HG03280 (cell line): Measurements from ENCODE around the gene LRRC36.

ENCODE experiments used
- ATAC-seq: cut with Tn5 transposase; IDR thresholded peaks from one replicate; pipeline ENCODE4 v1.9.1; 2021; ENCODE audit warnings: mild to moderate bottlenecking, moderate library complexity; ENCODE audit not compliant: unreplicated experiment

Gene LRRC36

DNA sequence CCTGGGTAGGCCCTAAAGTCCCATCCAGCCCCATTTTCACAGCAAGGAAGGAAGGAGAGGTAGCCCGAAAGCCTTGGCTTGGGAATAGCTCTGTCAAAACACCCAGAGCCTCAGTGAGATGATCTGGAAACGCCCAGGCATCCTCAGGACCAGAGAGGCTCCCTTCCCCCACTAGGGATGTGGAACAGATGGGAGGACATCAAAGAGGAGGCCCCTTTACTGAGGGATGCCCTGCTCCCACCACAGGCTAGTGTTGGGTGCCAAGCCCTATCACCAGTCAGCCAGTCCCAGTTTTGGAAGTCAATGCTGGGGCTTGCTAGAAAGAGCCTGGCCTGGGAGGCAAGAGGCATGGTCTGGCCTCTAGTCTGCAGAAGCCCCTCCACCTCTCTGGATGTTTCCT is 62.0 kb downstream of the LRRC36 start:
- ATAC-seq = no peak

- no peak for ATAC-seq
These were observed 63.5 kb downstream of the LRRC36 start for GRCh38 chr16:67389911-67390815.

DNA sequence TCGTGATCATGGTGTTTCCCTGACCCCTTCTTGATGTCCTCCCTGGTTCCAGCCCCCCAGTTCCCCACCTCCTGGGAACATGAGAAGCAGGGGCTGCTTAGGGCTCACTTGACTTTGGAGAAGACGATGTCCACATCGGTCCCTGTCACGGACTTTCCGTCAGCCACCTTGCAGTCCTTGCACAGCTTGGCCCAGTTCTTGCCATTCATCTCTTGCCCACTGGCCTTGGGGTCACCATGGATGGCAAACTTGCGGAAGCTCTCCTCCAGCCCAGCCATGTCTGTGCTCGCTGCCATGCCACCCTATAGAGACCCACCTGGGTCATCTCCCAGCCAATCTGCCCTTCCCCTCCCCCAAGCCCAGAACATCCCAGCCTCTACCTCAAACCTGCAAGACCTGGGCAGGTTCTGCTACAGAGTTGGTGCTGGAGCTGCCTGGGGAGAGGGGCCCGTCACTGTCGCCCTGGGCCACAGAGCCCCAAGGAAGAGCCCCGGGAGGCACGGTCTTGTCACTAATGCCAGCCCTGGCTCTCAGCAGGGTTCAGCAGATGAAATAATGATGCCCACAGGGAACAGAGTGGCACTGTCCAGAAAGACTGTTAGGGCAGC is 64.3 kb downstream of the LRRC36 start:
- no peak for ATAC-seq

DNA sequence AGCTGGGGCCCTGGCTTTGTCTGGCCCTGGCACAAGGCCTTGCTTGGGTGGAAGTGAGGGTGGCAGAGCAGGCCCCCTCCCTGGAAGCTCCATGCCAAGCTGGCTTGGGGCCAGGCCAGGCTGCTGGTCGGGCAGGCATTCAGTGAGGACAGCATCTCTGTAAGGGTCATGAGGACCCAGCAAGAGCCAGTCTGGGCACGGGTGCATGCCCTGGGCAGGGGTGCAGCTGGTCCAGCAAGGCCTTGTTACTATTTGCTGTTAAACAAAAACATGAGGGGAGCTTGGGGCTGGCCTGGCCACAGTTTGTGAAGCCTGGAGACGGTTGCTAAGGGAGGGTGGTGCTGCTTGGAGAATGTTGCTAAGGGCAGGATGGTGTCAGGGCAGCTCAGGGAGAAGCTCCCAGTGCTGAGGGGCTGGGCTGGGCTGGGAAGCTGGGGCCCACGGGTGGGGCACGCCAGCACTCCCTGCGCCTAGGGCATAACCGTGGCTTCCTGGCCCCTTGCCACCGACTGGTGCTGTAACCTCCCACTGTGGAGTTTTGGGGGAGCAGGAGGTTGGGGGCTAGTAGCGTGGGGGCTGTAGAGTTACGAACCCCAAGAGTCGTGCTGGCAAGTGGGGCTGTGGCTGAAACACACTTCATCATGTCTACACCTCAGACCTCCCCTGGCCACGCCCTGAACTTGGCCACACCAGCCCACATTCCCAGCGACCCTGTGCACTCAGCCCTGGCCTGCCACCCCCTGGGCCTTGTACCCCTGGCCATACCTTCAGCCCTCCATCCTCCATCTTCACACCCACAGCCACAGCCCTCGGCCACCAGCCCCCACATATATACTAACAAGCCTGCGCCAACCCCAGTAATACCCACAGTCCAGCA is 65.0 kb downstream of the LRRC36 start:
- no peak for ATAC-seq

- ATAC-seq = no peak
These were observed 65.9 kb downstream of the LRRC36 start for GRCh38 chr16:67392301-67393059.

GRCh38 chr16:67393111-67393787 is 66.6 kb downstream of the LRRC36 start, which contains the start of gene TPPP3:
Gene TPPP3, minus strand, starts transcription at chr16:67393498. Its CDS starts 2,387 bp downstream, at chr16:67391111.
- ATAC-seq = no peak

GRCh38 chr16:67393788-67394154 is 67.2 kb downstream of the LRRC36 start:
- no peak for ATAC-seq

GRCh38 chr16:67394155-67395104 is 67.8 kb downstream of the LRRC36 start:
- no peak for ATAC-seq

GRCh38 chr16:67395105-67395457 is 68.5 kb downstream of the LRRC36 start:
- no peak for ATAC-seq

GRCh38 chr16:67395458-67396158 is 69.0 kb downstream of the LRRC36 start:
- ATAC-seq = no peak

DNA sequence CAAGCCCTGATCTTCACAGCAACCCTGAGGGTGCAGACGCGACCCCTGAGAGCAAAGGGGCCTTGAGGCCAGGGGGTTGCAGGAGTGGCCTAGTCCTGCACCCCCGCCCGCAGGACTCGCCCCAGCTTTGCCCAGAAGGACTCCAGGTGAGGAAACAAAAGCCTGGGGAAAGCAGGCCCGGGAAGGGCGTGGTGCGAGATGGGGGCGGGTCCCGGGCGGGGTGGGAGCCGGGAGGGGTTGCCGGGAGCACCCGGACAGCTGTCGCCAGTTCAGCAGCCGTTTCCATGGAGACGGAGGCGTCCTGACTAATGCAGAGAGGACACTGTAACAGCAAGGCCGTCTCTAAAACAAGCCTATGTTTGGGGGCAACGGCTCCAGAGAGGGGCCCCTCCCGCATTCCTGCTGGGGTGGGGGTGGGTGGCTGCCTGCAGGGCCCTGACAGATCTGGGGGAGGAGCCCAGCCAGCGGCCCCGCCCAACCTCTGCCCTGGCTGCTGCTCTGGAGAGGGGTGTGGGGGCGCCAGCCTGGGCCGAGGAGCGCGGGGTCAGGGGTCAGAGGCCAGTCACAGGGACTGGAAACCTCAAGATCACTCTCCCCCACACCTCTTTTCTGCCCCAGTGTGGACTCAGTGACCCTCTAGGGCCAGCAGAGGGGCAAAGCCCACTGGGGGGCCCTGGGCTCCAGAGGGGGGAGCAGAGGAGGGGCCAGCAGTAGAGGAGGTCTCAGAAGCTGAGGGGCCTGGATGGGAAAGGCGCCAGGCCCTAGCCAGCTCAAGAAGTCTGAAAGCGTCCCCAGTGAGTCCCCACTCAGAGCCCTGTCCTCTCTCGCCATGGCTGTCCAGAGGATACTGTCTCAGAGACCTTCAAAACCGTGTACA is 69.8 kb downstream of the LRRC36 start:
- no peak for ATAC-seq

DNA sequence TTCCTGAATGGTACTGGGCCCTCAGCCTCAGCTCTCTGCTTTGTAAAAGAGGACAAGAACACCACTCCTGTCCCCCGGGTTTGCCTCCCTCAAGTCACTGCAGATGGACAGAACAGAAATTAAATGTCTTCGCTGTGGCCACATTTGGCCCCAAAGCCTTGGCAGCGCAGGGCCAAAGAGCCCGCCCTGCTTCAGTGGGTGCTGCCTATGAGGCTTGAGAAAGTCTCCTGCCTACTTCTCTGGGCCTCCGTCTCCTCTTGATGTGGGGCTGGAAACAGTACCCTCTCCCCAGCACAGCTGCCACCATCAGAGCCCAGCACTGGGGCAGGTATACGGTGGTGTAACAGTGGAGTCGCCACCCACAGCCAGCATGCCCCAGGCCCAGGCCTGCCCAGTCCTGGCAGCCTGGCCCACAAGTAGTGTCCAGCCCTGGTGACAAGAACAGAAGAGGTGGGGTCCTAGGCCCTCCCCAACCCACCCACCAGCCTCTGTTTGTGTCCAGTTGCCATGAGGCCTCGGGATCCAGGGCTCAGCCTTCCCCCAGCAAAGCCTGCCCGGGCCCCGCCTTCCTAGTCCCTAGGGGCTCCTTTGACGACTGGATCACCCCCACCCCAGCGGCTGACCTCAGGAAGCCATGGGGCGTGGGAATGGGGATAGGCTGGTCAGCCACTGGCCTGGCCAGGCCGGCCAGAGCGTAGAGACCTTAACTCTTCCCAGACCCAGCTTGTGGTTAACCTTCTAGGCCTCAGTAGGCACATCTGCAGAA is 70.6 kb downstream of the LRRC36 start:
- ATAC-seq = no peak

- ATAC-seq = no peak
These were observed 71.4 kb downstream of the LRRC36 start for GRCh38 chr16:67397812-67398545.

- no peak for ATAC-seq
These were observed 72.1 kb downstream of the LRRC36 start for GRCh38 chr16:67398546-67399217.

- ATAC-seq = no peak
These were observed 72.7 kb downstream of the LRRC36 start for GRCh38 chr16:67399218-67399733.
